ENCODE data around the gene SLCO2A1.

SLCO2A1 gene

DNA sequence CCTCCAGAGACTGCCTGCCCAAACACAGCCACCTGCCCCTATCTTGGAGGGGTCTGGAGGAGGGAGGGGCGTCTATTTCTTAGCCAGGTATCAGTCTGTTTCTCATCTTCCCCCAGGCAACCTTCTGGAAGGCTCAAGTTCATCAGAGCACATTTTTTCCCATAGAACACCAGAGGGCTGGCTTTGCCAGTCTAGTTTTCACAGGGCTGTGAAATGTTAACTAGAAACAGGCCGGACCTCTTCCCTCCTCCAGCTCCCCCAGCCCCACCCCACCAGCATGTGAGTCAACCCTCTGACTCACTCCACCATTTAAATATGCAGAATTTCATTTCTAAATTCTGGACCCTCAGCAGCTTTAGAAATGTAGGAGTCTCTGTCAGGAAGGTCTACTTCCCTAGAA is 66.9 kb downstream of the SLCO2A1 start:
- POLR2A ChIA-PET = interaction anchor here (0.7 kb wide), 1 partner anchor 311 kb away, joined by 3 read pairs; no protein-coding TSS in a partner anchor
- Histone ChIP-seq H3K9me3 (ENCODE audit: control insufficient read depth, insufficient read depth, low read depth, low read length) (no peaks in the 10 kb centered on the region), H3K27ac (ENCODE audit: extremely low read depth, low read depth, low read length) (no peak overlapping the region), H3K4me3 (ENCODE audit: low read depth, low read length) (no peak overlapping the region), H3K4me1 (ENCODE audit: control insufficient read depth, insufficient read depth, low read length) (no peaks in the 10 kb centered on the region), H3K36me3 (ENCODE audit: control insufficient read depth in 2 of 2, insufficient read depth in 1 of 2, low read length in 2 of 2) (no peaks in the 10 kb centered on the region)
- TF ChIP-seq, protein P1, sequence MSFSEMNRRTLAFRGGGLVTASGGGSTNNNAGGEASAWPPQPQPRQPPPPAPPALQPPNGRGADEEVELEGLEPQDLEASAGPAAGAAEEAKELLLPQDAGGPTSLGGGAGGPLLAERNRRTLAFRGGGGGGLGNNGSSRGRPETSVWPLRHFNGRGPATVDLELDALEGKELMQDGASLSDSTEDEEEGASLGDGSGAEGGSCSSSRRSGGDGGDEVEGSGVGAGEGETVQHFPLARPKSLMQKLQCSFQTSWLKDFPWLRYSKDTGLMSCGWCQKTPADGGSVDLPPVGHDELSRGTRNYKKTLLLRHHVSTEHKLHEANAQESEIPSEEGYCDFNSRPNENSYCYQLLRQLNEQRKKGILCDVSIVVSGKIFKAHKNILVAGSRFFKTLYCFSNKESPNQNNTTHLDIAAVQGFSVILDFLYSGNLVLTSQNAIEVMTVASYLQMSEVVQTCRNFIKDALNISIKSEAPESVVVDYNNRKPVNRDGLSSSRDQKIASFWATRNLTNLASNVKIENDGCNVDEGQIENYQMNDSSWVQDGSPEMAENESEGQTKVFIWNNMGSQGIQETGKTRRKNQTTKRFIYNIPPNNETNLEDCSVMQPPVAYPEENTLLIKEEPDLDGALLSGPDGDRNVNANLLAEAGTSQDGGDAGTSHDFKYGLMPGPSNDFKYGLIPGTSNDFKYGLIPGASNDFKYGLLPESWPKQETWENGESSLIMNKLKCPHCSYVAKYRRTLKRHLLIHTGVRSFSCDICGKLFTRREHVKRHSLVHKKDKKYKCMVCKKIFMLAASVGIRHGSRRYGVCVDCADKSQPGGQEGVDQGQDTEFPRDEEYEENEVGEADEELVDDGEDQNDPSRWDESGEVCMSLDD (tag by site-specific recombination; IDR thresholded peaks at IDR 0.05) = no peak
- TF ChIP-seq ZNF768 (tag by site-specific recombination; IDR thresholded peaks at IDR 0.05) = no peak
- TF ChIP-seq ZNF362 (tag by site-specific recombination; IDR thresholded peaks at IDR 0.05) = no peak
- CTCF ChIA-PET = no interaction called here

DNA sequence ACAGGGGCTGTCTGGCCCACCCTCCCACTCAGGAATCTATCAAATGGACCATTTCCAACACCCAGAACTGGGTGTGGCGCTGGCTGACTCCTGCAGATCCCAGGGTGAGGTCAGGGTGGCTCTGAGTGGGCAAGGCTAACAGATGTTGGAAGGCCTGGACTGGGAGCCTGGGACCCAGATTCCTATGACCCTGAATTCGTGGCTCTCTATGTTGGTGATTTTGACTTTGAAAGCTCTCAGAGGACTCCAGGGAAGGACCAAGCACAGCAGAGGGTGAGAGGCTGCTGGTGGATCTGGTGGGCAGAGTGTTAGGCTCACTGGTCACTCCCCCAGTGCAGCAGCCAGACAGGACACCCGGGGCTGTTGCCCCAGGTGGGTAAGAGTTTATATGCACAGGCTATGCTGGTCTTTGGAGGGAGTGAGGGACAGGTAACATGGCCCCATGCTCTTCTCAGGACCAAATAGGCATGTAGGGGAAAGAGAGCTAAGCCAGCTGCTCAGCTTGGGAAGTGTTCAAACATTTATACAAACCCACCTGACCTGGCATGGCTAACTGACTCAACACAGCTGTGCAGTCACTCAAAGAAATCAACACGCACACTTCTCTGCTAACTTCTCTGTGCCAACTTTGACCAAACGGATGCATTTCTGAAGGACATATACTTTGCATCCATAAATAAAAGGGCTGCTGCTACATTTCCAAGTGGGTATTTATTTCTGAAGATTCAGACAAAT is 71.5 kb downstream of the SLCO2A1 start:
- TF ChIP-seq ZNF146 (tag by site-specific recombination; IDR thresholded peaks at IDR 0.05) = no peak
- TF ChIP-seq, protein P2, sequence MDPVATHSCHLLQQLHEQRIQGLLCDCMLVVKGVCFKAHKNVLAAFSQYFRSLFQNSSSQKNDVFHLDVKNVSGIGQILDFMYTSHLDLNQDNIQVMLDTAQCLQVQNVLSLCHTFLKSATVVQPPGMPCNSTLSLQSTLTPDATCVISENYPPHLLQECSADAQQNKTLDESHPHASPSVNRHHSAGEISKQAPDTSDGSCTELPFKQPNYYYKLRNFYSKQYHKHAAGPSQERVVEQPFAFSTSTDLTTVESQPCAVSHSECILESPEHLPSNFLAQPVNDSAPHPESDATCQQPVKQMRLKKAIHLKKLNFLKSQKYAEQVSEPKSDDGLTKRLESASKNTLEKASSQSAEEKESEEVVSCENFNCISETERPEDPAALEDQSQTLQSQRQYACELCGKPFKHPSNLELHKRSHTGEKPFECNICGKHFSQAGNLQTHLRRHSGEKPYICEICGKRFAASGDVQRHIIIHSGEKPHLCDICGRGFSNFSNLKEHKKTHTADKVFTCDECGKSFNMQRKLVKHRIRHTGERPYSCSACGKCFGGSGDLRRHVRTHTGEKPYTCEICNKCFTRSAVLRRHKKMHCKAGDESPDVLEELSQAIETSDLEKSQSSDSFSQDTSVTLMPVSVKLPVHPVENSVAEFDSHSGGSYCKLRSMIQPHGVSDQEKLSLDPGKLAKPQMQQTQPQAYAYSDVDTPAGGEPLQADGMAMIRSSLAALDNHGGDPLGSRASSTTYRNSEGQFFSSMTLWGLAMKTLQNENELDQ (tag by site-specific recombination; IDR thresholded peaks at IDR 0.05; ENCODE audit: low read depth) = no peak
- TF ChIP-seq REPIN1 (tag by site-specific recombination; IDR thresholded peaks at IDR 0.05; ENCODE audit: low read depth) = no peak
- no peak for TF ChIP-seq ZBTB1 (tag by site-specific recombination; IDR thresholded peaks at IDR 0.05)
- TF ChIP-seq ZNF518A (tag by site-specific recombination; conservative IDR thresholded peaks at IDR 0.05; ENCODE audit: low read depth) = no peak
- no peak for TF ChIP-seq SP2 (tag by site-specific recombination; IDR thresholded peaks at IDR 0.05)
- TF ChIP-seq, protein P3, sequence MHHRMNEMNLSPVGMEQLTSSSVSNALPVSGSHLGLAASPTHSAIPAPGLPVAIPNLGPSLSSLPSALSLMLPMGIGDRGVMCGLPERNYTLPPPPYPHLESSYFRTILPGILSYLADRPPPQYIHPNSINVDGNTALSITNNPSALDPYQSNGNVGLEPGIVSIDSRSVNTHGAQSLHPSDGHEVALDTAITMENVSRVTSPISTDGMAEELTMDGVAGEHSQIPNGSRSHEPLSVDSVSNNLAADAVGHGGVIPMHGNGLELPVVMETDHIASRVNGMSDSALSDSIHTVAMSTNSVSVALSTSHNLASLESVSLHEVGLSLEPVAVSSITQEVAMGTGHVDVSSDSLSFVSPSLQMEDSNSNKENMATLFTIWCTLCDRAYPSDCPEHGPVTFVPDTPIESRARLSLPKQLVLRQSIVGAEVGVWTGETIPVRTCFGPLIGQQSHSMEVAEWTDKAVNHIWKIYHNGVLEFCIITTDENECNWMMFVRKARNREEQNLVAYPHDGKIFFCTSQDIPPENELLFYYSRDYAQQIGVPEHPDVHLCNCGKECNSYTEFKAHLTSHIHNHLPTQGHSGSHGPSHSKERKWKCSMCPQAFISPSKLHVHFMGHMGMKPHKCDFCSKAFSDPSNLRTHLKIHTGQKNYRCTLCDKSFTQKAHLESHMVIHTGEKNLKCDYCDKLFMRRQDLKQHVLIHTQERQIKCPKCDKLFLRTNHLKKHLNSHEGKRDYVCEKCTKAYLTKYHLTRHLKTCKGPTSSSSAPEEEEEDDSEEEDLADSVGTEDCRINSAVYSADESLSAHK (tag by site-specific recombination; IDR thresholded peaks at IDR 0.05) = no peak
- no peak for TF ChIP-seq ZNF560 (tag by site-specific recombination; IDR thresholded peaks at IDR 0.05; ENCODE audit: borderline replicate concordance)
- no peak for TF ChIP-seq KLF8 (tag by site-specific recombination; IDR thresholded peaks at IDR 0.05)
- TF ChIP-seq IKZF3 (tag by site-specific recombination; IDR thresholded peaks at IDR 0.05) = no peak
- no peak for TF ChIP-seq ZNF837 (tag by site-specific recombination; IDR thresholded peaks at IDR 0.05)
- no peak for TF ChIP-seq ZNF221 (tag by site-specific recombination; IDR thresholded peaks at IDR 0.05; ENCODE audit: borderline replicate concordance)
- TF ChIP-seq ZNF202 (tag by site-specific recombination; IDR thresholded peaks at IDR 0.05; ENCODE audit: borderline replicate concordance) = no peak
- TF ChIP-seq KLF1 (tag by site-specific recombination; IDR thresholded peaks at IDR 0.05) = no peak
- no peaks in the 10 kb centered on the region for H3K36me3 ChIP-seq (ENCODE audit: control insufficient read depth in 2 of 2, insufficient read depth in 1 of 2, low read length in 2 of 2)
- POLR2A ChIA-PET = no interaction called here
- CTCF ChIA-PET = no interaction called here
- H3K4me1 ChIP-seq (ENCODE audit: control insufficient read depth, insufficient read depth, low read length) = peaks cover 5% of the 10 kb centered on the region; the same call in 1 of the 2 replicates
- no peaks in the 10 kb centered on the region for H3K9me3 ChIP-seq (ENCODE audit: control insufficient read depth, insufficient read depth, low read depth, low read length)
- no peak overlapping the region for H3K27ac ChIP-seq (ENCODE audit: extremely low read depth, low read depth, low read length)
- H3K4me3 ChIP-seq (ENCODE audit: low read depth, low read length) = no peak overlapping the region
